HEK293T (cell line): ENCODE data around the gene BAG3.

Experiments
- ARNT ChIP-seq: fragments of 450-650 bp; IDR thresholded peaks from 2 replicates; pipeline ENCODE4 v1.6.1; 2017; ENCODE audit warnings: mild to moderate bottlenecking
- BHLHE40 ChIP-seq: fragments of 450-650 bp; IDR thresholded peaks from 2 replicates; pipeline ENCODE4 v1.6.1; 2016; ENCODE audit warnings: mild to moderate bottlenecking, moderate library complexity, borderline replicate concordance
- FOXK2 ChIP-seq: fragments of 450-650 bp; IDR thresholded peaks from 2 replicates; pipeline ENCODE4 v1.6.1; 2016; ENCODE audit warnings: mild to moderate bottlenecking
- FOXM1 ChIP-seq: fragments of 450-650 bp; IDR thresholded peaks from 2 replicates; pipeline ENCODE4 v1.6.1; 2017; ENCODE audit warnings: mild to moderate bottlenecking, borderline replicate concordance
- L3MBTL2 ChIP-seq: fragments of 450-650 bp; conservative IDR thresholded peaks from 2 replicates; pipeline ENCODE4 v1.6.1; 2016; ENCODE audit warnings: mild to moderate bottlenecking
- NFRKB ChIP-seq: fragments of 450-650 bp; IDR thresholded peaks from 2 replicates; pipeline ENCODE4 v1.6.1; 2016; ENCODE audit warnings: mild to moderate bottlenecking, moderate library complexity
- PKNOX1 ChIP-seq: fragments of 450-650 bp; IDR thresholded peaks from 2 replicates; pipeline ENCODE4 v1.6.1; 2016

GRCh38 chr10:119650062-119650461, 1.1 kb upstream of the BAG3 start:
- TF ChIP-seq NFRKB (no peak), FOXK2 (no peak), ARNT (no peak), BHLHE40 (no peak), L3MBTL2 (no peak), PKNOX1 (no peak), FOXM1 (no peak)
